ENCODE measurements around the gene FCRLA. TPM values are rescaled to one million over a fixed set of nuclear protein-coding genes. Genes with fewer than 3 reads are reported as not detected.
"Not testable (repeated sequence)": the region's sequence is repeated elsewhere in the genome, so short reads cannot be mapped to it uniquely, and the experiment has no call there.

The FCRLA gene
- not detected for total RNA-seq
- long read RNA-seq, partial matches to known transcripts = 0 of 1 reads
- long read RNA-seq, other reads (novel, unspliced or antisense) = 0 of 1 reads

DNA sequence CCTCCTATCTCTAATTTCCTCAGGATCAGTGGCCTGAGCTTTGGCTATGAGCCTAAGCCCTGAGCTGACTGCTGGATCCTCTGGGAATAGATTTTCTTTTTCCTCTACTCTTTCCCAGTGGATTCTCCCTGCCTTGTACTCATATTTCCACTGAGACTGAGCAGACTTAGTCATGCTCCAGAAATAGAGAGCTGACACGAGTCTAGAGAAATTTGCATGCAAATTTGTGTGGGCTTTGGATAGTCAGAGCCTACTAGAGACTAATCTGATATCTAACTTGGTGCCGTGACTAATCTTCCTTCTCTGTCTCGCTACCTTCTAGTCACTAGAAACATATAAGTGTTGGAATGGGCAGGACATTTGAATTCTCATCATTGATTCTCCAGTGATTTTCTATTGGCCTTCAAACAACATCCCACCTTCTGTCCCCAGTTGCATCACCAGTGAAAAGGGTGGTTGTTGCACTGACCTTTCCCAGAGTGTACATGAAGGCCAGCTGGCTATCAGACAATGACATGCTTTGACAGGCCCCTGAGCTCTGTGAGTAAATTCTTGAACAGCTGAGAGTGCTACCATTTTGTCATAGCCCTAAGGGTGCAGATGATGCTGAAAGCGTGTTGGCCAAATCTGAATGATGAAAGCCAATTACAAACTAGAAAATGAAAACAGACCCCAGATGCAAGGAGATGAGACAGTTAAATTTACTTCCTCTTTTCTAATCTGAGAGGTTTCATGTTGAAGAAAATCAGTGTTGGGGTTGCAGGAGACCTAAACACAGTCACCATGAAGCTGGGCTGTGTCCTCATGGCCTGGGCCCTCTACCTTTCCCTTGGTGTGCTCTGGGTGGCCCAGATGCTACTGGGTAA lies at the start of gene FCRLA:
FCRLA (plus strand) TSS at position 748 of the 866 bp plus-strand sequence; CDS start at position 784, 36 bp downstream.
- no peak for DNase-seq (ENCODE audit: low spot score)

DNA sequence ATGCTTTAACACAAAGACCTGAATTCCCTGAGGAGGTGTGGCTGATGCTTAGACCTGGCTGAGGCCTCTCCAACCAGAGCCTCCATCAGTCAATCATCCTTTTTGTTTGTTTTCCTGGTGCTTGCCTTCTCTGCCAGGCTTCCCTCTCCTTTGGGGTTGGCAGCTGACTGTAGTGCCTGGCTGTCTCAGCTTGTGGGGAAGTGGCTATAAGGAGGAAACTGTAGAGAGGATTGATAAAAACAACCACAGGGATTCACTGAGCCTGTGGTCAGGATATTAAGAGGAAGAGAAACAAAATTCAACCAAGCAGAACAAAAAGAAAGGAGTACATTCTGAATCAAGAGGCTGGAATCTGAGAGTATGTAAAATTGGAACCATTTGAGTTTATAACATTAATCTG lies 48.5 kb upstream of the FCRLA start:
- DNase-seq (ENCODE audit: low spot score) = not testable (repeated sequence)

DNA sequence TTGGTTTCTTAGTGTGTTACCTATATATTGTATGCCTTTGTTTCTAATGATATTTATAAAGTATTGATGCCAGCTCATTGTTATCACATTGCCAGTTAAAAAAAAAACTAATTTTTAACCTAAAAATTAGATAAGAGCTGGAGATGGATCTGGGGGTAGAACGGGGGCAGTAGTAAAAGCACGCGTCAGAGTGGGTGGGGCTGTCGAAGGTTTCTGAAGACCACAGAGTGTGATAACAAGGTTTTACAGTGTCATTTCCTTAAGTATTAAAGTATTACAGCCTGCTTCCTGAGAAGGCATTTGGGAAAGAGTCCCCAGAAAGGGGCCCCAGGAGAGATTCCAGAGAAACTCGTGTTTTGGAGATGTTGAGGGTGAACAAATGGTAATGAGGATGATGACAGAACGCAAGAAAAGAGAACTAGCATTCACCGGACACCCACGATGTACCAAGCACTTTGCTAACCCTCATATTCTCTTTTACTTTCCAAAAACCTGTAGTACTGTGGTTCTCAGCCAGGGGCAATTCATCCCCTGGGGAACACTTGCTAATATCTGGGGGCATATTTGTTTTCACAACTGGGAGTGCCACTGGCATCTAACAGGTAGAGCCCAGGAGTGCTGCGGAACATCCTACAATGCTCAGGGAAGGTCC lies 45.2 kb upstream of the FCRLA start:
- not testable (repeated sequence) for DNase-seq (ENCODE audit: low spot score)

GRCh38 chr1:161662684-161663339 lies 44.2 kb upstream of the FCRLA start, which contains the start of gene FCGR2B:
Gene FCGR2B (plus strand): TSS chr1:161663143. CDS start chr1:161663242, 99 bp downstream.
- not testable (repeated sequence) for DNase-seq (ENCODE audit: low spot score)

DNA sequence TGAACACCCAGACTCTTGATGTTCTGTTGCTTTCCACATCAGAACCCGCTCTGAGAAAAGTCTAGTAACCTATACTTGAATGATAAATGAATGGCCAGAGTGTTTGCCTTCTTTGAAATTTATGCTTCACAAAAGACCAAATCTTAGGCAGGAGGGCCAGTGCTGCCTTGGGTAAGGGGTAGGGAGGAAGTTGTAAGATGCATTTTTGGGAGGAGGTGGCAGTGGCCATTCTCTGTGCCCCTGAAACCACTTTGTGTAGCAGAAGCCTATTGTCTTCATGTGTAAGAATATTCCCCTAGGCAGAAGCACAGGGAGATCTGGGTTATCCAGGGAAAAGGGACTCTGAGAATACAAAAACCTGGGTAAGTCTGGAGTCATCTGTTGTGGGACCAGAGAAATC lies 43.5 kb upstream of the FCRLA start:
- not testable (repeated sequence) for DNase-seq (ENCODE audit: low spot score)

- DNase-seq (ENCODE audit: low spot score) = not testable (repeated sequence)
Measured at GRCh38 chr1:161664689-161665088, 42.3 kb upstream of the FCRLA start.

- not testable (repeated sequence) for DNase-seq (ENCODE audit: low spot score)
Measured at GRCh38 chr1:161671045-161672020, 35.7 kb upstream of the FCRLA start.

GRCh38 chr1:161673437-161673836 lies 33.6 kb upstream of the FCRLA start:
- not testable (repeated sequence) for DNase-seq (ENCODE audit: low spot score)

DNA sequence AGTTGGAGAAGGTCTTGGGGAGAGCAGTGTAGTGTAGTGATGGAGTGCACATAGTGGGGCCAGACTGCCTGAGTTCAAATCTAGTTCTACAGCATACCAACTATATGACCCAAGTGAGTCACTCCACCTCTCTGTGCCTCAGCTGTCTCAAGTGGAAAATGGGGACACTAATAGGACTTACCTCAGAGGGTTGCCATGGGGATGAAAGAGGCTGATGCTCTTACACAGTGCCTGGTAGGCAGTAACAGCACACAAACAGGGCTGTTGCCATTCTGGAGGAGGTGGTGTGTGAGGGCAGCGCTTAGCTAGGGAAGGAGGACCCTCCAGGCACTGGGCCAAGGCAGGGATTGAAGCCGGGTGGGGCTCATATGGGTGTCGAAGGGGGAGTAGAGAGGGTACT lies 32.6 kb upstream of the FCRLA start:
- DNase-seq (ENCODE audit: low spot score) = not testable (repeated sequence)

DNA sequence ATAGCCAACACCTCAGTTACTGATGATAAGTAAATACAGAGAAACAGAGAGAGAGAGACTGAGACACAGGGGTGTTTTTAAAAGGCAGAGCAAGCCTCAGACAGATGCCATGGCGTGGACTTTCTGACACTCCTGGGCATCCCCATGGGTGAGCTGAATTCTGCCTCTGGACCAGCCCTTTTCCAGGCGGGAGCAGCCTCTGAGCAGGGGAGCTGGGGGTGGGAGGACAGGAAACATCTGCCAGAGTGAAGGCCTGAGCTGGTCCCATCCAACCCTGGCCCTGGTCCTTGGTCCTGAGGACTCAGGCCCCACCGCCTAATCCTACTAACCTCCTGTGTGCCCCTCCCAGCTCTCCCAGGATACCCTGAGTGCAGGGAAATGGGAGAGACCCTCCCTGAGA lies 32.1 kb upstream of the FCRLA start:
- DNase-seq (ENCODE audit: low spot score) = not testable (repeated sequence)

DNA sequence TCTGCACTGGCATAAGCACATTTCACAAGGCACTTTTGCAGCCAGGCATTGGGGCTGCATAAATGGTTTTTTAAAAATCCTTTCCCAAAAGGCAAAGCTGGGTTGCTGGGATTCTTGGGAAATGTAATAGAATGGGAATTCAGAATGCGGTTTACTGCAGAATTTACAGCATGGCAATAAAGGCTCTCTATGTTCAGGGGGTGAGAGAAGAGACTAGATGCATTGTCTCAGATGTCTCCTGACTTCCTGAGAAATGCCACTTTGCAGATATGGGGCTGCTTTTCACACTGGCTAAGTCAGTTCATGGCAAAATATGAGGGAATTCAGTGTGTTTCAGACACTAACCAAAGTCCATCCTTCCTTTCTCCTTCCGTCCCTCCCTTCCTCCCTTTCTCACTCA lies 30.6 kb upstream of the FCRLA start:
- DNase-seq (ENCODE audit: low spot score) = no peak

GRCh38 chr1:161676958-161677689 lies 29.9 kb upstream of the FCRLA start:
- no peak for DNase-seq (ENCODE audit: low spot score)

DNA sequence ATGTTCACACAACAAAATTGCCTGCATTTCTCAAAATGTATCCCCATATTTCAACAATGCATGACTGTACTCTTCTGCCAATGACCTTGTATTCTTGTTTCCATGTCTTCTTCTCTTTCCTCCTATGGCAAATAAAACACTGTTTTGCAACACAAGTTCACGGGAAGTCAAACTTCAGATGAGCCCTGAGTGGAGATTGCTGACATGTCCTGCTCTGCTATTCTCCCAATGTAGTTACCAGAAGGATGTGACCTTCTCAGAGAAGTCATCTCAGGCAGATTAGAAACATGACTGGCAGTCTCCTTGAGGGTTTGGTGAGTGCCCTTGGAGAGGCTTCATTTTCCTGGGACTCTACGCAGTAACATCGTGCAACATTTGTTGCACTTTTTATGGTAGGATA lies 28.5 kb upstream of the FCRLA start:
- no peak for DNase-seq (ENCODE audit: low spot score)

GRCh38 chr1:161681879-161682278 lies 25.1 kb upstream of the FCRLA start:
- DNase-seq (ENCODE audit: low spot score) = no peak

DNA sequence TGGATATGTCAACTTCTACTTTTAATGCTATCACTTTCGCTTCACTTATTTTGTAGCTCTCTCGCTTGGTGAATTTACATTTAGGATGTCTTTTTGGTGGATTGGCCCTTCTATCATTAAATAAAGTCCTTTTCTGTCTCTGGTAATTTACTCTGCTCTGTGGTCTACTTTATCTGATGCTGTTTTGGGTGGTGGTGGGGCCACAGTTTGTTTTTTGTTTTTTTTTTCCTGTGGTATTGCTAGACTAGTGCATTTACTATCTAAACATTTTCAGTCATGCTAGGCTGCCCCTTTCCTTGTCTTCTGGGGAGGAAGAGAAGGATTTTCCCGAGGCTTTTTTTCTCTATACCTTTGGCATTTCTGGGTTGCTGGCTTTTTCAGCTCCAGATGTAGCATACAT lies 18.1 kb upstream of the FCRLA start:
- no peak for DNase-seq (ENCODE audit: low spot score)

- no peak for DNase-seq (ENCODE audit: low spot score)
Measured at GRCh38 chr1:161691846-161692245, 15.2 kb upstream of the FCRLA start.

DNA sequence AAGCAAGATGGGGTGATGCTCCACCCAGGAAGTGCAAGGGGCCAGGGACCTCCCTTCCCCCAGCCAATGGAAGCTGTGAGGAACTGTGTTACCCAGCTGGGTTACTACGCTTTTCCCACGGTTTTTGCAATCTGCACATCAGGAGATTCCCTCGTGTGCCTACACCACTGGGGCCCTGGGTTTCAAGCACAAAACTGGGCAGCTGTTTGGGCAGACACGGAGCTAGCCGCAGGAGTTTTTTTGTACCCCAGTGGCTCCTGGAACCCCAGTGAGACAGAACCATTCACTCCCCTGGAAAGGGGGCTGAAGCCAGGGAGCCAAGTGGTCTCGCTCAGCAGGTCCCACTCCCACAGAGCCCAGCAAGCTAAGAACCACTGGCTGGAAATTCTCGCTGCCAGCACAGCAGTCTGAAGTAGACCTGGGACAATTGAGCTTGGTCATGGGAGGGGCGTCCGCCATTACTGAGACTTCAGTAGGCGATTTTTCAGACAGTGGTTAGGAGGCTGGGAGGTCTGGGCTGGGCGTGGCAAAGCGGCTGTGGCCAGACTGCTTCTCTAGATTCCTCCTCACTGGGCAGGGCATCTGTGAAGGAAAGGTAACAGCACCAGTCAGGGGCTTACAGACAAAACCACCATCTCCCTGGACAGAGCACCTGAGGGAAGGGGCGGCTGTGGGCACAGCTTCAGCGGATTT lies 13.9 kb upstream of the FCRLA start:
- not testable (repeated sequence) for DNase-seq (ENCODE audit: low spot score)

- DNase-seq (ENCODE audit: low spot score) = not testable (repeated sequence)
Measured at GRCh38 chr1:161698302-161698701, 8.7 kb upstream of the FCRLA start.

GRCh38 chr1:161702250-161702649 lies 4.8 kb upstream of the FCRLA start:
- DNase-seq (ENCODE audit: low spot score) = no peak
